MCF 10A (cell line): Measurements from ENCODE around the gene OVOL2. TPM values are rescaled to one million over a fixed set of nuclear protein-coding genes. Genes with fewer than 3 reads are reported as not detected.

Experiments
- BruUV-seq: library from RNA; stranded (reverse); fragments of 400-500 nt; replicated peaks from 2 replicates; lab custom pipeline; 2021; lab: Mats Ljungman, UMichigan
- CTCF ChIA-PET: fragments of 300-600 bp; sonication (Branson Sonifier 250); formaldehyde crosslinking; extraction: SDS; loops from one replicate; lab custom pipeline; 2021; ENCODE audit warnings: antibody characterized with exemption, inconsistent platforms; lab: Yijun Ruan, JAX
- POLR2A ChIA-PET: fragments of 300-600, 350-650 bp; sonication (Branson Sonifier 250); formaldehyde crosslinking; extraction: SDS; loops from one replicate; lab custom pipeline; 2020; ENCODE audit warnings: antibody characterized with exemption, inconsistent platforms; lab: Yijun Ruan, JAX
- DNase-seq: peaks from one replicate; pipeline ENCODE4 v3.0.0-alpha.2; 2018; ENCODE audit not compliant: unreplicated experiment
- H3K27ac Mint-ChIP-seq: one replicate; pipeline ENCODE4 v1.8.0; 2022; ENCODE audit warnings: mild to moderate bottlenecking, low read depth, mixed read lengths; ENCODE audit not compliant: unreplicated experiment
- H3K27me3 Mint-ChIP-seq: one replicate; pipeline ENCODE4 v1.8.0; 2022; ENCODE audit warnings: mixed read lengths; ENCODE audit not compliant: insufficient read depth, unreplicated experiment
- H3K36me3 Mint-ChIP-seq: one replicate; pipeline ENCODE4 v1.8.0; 2022; ENCODE audit warnings: mild to moderate bottlenecking, moderate library complexity, mixed read lengths; ENCODE audit not compliant: insufficient read depth, unreplicated experiment
- H3K4me1 Mint-ChIP-seq: one replicate; pipeline ENCODE4 v1.8.0; 2022; ENCODE audit warnings: mixed read lengths; ENCODE audit not compliant: insufficient read depth, unreplicated experiment
- H3K4me3 Mint-ChIP-seq: one replicate; pipeline ENCODE4 v1.8.0; 2022; ENCODE audit warnings: mild to moderate bottlenecking, moderate library complexity, mixed read lengths; ENCODE audit not compliant: unreplicated experiment
- H3K9me3 Mint-ChIP-seq: one replicate; pipeline ENCODE4 v1.8.0; 2022; ENCODE audit warnings: mixed read lengths; ENCODE audit not compliant: unreplicated experiment
- intact Hi-C: fragments of 100-400 bp; cut with micrococcal nuclease; formaldehyde crosslinking; loops from 2 replicates; pipeline ENCODE4 v1.14.1; 2022
- total RNA-seq: library from RNA; stranded (reverse); gene quantifications from 2 replicates; pipeline ENCODE4 v1.2.3, GENCODE V29; 2022
- TF ChIP-seq, protein P1 (sequence below): fragments of 200-600 bp; IDR thresholded peaks from one replicate; pipeline ENCODE4 v1.8.0; 2022; ENCODE audit warnings: antibody characterized with exemption, mild to moderate bottlenecking; ENCODE audit not compliant: unreplicated experiment

Gene OVOL2
- total RNA-seq, 1 experiment from 2014 or later: 2.1 TPM

DNA sequence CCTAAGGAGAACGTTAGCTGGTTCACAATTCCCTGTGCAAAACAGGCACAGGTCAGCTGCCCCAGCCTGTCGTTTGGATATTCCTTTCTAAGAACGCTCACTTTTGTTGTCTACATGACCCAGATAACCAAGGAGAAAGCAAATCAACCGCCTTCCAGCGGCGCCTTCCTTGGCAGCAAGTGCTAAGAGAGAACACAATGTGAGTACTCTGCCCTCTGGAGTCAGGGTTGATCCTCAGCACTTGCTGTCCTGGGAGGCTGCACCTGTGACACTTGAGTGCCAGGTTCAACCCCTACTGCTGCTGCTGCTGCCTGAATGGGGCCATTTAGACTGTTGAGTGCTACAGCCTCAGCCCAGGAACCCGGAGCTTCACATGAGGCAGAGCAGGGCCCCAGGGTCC lies 36.8 kb downstream of the OVOL2 start:
- BruUV-seq: no TSS peak
- no peak for DNase-seq
- Mint-ChIP-seq H3K4me3 (no peak overlapping the region), H3K9me3 (no peaks in the 10 kb centered on the region), H3K36me3 (no peaks in the 10 kb centered on the region), H3K27me3 (no peaks in the 10 kb centered on the region), H3K27ac (no peak overlapping the region), H3K4me1 (no peaks in the 10 kb centered on the region)
- ChIA-PET CTCF (interaction anchor here (0.6 to 1.3 kb wide), 3 partner anchors 17 to 82 kb away, joined by 3 read pairs; no protein-coding TSS in a partner anchor), POLR2A (interaction anchor here (1.1 kb wide), 1 partner anchor 9 kb away, joined by 3 read pairs; no protein-coding TSS in a partner anchor)
- intact Hi-C loops: no loop called here
- TF ChIP-seq, protein P1, sequence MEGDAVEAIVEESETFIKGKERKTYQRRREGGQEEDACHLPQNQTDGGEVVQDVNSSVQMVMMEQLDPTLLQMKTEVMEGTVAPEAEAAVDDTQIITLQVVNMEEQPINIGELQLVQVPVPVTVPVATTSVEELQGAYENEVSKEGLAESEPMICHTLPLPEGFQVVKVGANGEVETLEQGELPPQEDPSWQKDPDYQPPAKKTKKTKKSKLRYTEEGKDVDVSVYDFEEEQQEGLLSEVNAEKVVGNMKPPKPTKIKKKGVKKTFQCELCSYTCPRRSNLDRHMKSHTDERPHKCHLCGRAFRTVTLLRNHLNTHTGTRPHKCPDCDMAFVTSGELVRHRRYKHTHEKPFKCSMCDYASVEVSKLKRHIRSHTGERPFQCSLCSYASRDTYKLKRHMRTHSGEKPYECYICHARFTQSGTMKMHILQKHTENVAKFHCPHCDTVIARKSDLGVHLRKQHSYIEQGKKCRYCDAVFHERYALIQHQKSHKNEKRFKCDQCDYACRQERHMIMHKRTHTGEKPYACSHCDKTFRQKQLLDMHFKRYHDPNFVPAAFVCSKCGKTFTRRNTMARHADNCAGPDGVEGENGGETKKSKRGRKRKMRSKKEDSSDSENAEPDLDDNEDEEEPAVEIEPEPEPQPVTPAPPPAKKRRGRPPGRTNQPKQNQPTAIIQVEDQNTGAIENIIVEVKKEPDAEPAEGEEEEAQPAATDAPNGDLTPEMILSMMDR: no peak

DNA sequence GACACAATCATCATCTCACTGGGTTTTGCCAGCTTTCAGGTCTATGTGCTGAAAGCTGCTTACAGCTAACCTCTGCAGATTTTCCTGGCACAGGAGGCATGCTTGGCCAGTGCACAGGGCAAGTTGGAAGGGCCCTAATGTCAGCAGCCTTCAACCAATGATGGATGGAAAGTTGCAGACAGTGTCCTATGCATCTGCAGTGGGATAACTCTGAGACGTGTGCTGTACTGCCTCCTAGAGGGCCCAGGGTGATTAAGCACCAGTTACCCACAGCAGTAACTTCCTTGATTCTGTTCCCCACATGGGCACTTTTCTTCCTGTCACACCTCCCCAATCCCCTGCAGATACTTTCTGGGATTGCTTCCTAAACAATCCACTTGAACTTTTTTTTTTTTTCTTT lies 38.6 kb downstream of the OVOL2 start:
- no peaks in the 10 kb centered on the region for H3K36me3 Mint-ChIP-seq
- DNase-seq: peak; percentile 34
- H3K27me3 Mint-ChIP-seq: no peaks in the 10 kb centered on the region
- ChIA-PET POLR2A (no interaction called here), CTCF (interaction anchor here (1.4 kb wide), 1 partner anchor 15 kb away, joined by 4 read pairs; no protein-coding TSS in a partner anchor)
- intact Hi-C loops: no loop called here
- no TSS peak for BruUV-seq
- TF ChIP-seq, protein P1: peak; percentile 12
- no peak overlapping the region for H3K27ac Mint-ChIP-seq
- H3K4me1 Mint-ChIP-seq: no peaks in the 10 kb centered on the region
- H3K9me3 Mint-ChIP-seq: no peaks in the 10 kb centered on the region
- H3K4me3 Mint-ChIP-seq: no peak overlapping the region

DNA sequence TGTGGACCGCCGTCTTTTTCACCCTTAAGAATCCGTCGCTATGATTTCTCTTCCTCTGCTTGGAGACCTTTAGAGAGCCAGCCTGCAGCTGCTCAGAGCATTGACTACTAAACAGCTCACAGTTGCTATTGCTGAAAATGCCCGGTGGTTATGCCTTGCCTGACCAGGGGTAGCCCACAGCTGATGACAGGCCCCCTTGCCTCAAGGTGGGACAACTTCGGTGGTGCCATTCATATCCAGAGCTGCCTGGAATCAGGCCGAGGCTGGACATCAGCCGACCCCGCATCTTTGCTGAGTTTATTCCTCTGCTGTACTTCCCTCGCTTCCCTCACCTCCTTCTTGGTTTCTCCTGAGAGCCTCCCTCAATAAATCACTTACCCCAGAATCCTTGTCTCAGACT lies 39.6 kb downstream of the OVOL2 start:
- BruUV-seq: no TSS peak
- intact Hi-C loops: no loop called here
- ChIA-PET POLR2A (interaction anchor here (0.5 kb wide), 1 partner anchor 1282 kb away, joined by 3 read pairs; no protein-coding TSS in a partner anchor), CTCF (interaction anchor here (0.7 to 1.4 kb wide), 4 partner anchors 11 to 659 kb away, joined by 3 to 6 read pairs (median 4); no protein-coding TSS in a partner anchor)
- H3K4me1 Mint-ChIP-seq: no peaks in the 10 kb centered on the region
- TF ChIP-seq, protein P1: no peak
- no peaks in the 10 kb centered on the region for H3K27me3 Mint-ChIP-seq
- no peak for DNase-seq
- H3K36me3 Mint-ChIP-seq: no peaks in the 10 kb centered on the region
- no peaks in the 10 kb centered on the region for H3K9me3 Mint-ChIP-seq
- no peak overlapping the region for H3K27ac Mint-ChIP-seq
- H3K4me3 Mint-ChIP-seq: no peak overlapping the region

DNA sequence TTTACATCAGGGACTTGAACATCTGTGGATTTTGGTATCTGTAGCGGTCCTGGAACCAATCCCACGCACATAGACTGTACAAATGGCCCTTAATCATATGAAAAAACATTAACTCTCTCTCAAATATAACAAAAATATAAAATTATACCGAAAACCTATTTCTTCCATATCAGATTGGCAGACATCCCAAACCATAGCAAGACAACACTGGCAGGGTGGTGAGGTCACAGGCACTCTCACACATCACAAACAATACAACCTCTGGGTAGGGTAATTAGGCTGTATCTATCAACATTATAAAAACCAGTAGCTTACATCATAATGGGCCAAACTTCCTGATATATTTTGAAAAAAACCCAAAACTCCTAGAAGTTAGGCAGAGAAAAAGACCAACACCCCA lies 40.9 kb downstream of the OVOL2 start:
- TF ChIP-seq, protein P1: no peak
- Mint-ChIP-seq H3K9me3 (no peaks in the 10 kb centered on the region), H3K27ac (no peak overlapping the region), H3K36me3 (no peaks in the 10 kb centered on the region), H3K4me3 (no peak overlapping the region), H3K27me3 (no peaks in the 10 kb centered on the region), H3K4me1 (no peaks in the 10 kb centered on the region)
- ChIA-PET CTCF (interaction anchor here (0.7 to 1.1 kb wide), 2 partner anchors 15 to 176 kb away, joined by 3 to 4 read pairs; no protein-coding TSS in a partner anchor), POLR2A (no interaction called here)
- intact Hi-C loops: no loop called here
- BruUV-seq: no TSS peak
- no peak for DNase-seq
